Measurements from ENCODE around the gene PLEKHH2. TPM values are rescaled to one million over a fixed set of nuclear protein-coding genes. Genes with fewer than 3 reads are reported as not detected.

Gene PLEKHH2
- total RNA-seq, 3 donors from 2014 or later: 42.1 to 67.2 (median 63.5) TPM

- TF ChIP-seq POLR2AphosphoS5 (IDR thresholded peaks at IDR 0.05): no peak
- TF ChIP-seq CTCF (IDR thresholded peaks at IDR 0.05): no peak
- no peak for TF ChIP-seq POLR2A (IDR thresholded peaks at IDR 0.05)
- no peak for DNase-seq (ENCODE audit: low spot score in 2 of 2)
- no peaks in the 10 kb centered on the region for H3K4me1 ChIP-seq
- no peaks in the 10 kb centered on the region for H3K27me3 ChIP-seq
- no peaks in the 10 kb centered on the region for H3K36me3 ChIP-seq
- H3K9me3 ChIP-seq: no peaks in the 10 kb centered on the region
- peak overlapping the region; percentile 56 to 82 for H3K27ac ChIP-seq
- H3K4me3 ChIP-seq: no peak overlapping the region
- intact Hi-C loops (cut with DNase I; ENCODE audit: low total_unique reads): no loop called here
Measured at GRCh38 chr2:43764086-43764705, 127.1 kb downstream of the PLEKHH2 start.

GRCh38 chr2:43766006-43766405 is 128.9 kb downstream of the PLEKHH2 start:
- TF ChIP-seq POLR2A (IDR thresholded peaks at IDR 0.05) (no peak), CTCF (IDR thresholded peaks at IDR 0.05) (no peak), POLR2AphosphoS5 (IDR thresholded peaks at IDR 0.05) (no peak)
- H3K36me3 ChIP-seq: no peaks in the 10 kb centered on the region
- H3K4me3 ChIP-seq: no peak overlapping the region
- no peak for DNase-seq (ENCODE audit: low spot score in 2 of 2)
- no peaks in the 10 kb centered on the region for H3K4me1 ChIP-seq
- H3K9me3 ChIP-seq: no peaks in the 10 kb centered on the region
- H3K27me3 ChIP-seq: no peaks in the 10 kb centered on the region
- peak overlapping the region in 1 of 2 donors; percentile 35 for H3K27ac ChIP-seq
- intact Hi-C loops (cut with DNase I; ENCODE audit: low total_unique reads): no loop called here

GRCh38 chr2:43773876-43774613 is 137.0 kb downstream of the PLEKHH2 start, which contains the start of gene DYNC2LI1:
TSS of gene DYNC2LI1 (plus strand) at chr2:43774039. CDS start at chr2:43774139, 100 bp downstream.
- intact Hi-C loops (cut with DNase I; ENCODE audit: low total_unique reads): no loop called here
- TF ChIP-seq CTCF (IDR thresholded peaks at IDR 0.05) (no peak), POLR2AphosphoS5 (IDR thresholded peaks at IDR 0.05) (peak; percentile 80 to 92 (median 82)), POLR2A (IDR thresholded peaks at IDR 0.05) (peak; percentile 57)
- DNase-seq (ENCODE audit: low spot score in 2 of 2): peak; percentile 83 to 86

GRCh38 chr2:43774617-43775016 is 137.6 kb downstream of the PLEKHH2 start:
- H3K4me1 ChIP-seq: no peaks in the 10 kb centered on the region
- no peak for DNase-seq (ENCODE audit: low spot score in 2 of 2)
- peak overlapping the region; percentile 71 to 80 (median 72) for H3K4me3 ChIP-seq
- intact Hi-C loops (cut with DNase I; ENCODE audit: low total_unique reads): no loop called here
- H3K9me3 ChIP-seq: no peaks in the 10 kb centered on the region
- no peak for TF ChIP-seq POLR2A (IDR thresholded peaks at IDR 0.05)
- no peak for TF ChIP-seq CTCF (IDR thresholded peaks at IDR 0.05)
- no peak for TF ChIP-seq POLR2AphosphoS5 (IDR thresholded peaks at IDR 0.05)
- peak overlapping the region; percentile 89 to 95 for H3K27ac ChIP-seq
- peaks cover 6% of the 10 kb centered on the region for H3K36me3 ChIP-seq
- H3K27me3 ChIP-seq: no peaks in the 10 kb centered on the region

More at GRCh38 chr2:43773876-43774613, 137.0 kb downstream of the PLEKHH2 start, which contains the start of gene DYNC2LI1:
- H3K4me1 ChIP-seq: no peaks in the 10 kb centered on the region
- peaks cover 6% of the 10 kb centered on the region for H3K36me3 ChIP-seq
- no peaks in the 10 kb centered on the region for H3K27me3 ChIP-seq
- no peaks in the 10 kb centered on the region for H3K9me3 ChIP-seq
- peak within 1 kb of the TSS; percentile 71 to 80 (median 72) for H3K4me3 ChIP-seq
- H3K27ac ChIP-seq: peak within 1 kb of the TSS; percentile 89 to 95

- intact Hi-C loops (cut with DNase I; ENCODE audit: low total_unique reads): no loop called here
- TF ChIP-seq POLR2AphosphoS5 (IDR thresholded peaks at IDR 0.05) (no peak), CTCF (IDR thresholded peaks at IDR 0.05) (no peak), POLR2A (IDR thresholded peaks at IDR 0.05) (no peak)
- Histone ChIP-seq H3K27me3 (no peaks in the 10 kb centered on the region), H3K4me1 (no peaks in the 10 kb centered on the region), H3K36me3 (peaks cover 6% of the 10 kb centered on the region), H3K27ac (no peak overlapping the region), H3K9me3 (no peaks in the 10 kb centered on the region), H3K4me3 (no peak overlapping the region)
- no peak for DNase-seq (ENCODE audit: low spot score in 2 of 2)
Measured at GRCh38 chr2:43776324-43776723, 139.3 kb downstream of the PLEKHH2 start.

Measured in breast epithelium (tissue), 4 donors.